ENCODE results near the gene SEPTIN12.

DNA sequence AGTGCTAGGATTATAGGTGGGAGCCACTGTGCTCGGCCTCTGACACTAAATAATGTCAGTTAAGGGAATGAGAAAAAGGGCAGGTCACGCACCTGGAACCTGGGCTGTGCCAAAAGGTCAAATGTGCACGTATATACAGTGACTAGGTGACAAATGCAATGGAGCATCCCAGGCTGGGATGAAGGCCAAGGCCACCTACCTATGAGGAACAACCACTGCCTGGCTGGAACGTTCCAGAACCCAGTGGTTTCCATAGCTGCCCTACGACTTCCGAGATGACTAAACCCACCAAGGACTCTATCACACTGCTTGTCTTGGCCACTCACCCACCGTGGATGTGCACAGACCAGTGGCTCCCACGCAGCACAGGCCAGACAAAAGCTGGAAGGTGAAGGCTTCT is 37.2 kb downstream of the SEPTIN12 start:
- TF ChIP-seq, protein P1, sequence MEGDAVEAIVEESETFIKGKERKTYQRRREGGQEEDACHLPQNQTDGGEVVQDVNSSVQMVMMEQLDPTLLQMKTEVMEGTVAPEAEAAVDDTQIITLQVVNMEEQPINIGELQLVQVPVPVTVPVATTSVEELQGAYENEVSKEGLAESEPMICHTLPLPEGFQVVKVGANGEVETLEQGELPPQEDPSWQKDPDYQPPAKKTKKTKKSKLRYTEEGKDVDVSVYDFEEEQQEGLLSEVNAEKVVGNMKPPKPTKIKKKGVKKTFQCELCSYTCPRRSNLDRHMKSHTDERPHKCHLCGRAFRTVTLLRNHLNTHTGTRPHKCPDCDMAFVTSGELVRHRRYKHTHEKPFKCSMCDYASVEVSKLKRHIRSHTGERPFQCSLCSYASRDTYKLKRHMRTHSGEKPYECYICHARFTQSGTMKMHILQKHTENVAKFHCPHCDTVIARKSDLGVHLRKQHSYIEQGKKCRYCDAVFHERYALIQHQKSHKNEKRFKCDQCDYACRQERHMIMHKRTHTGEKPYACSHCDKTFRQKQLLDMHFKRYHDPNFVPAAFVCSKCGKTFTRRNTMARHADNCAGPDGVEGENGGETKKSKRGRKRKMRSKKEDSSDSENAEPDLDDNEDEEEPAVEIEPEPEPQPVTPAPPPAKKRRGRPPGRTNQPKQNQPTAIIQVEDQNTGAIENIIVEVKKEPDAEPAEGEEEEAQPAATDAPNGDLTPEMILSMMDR (IDR thresholded peaks at IDR 0.05) = no peak
- no peak for TF ChIP-seq EZH2 (IDR thresholded peaks at IDR 0.05; ENCODE audit: borderline replicate concordance, insufficient read depth, low read depth, low read length, poor library complexity, severe bottlenecking)

All from B cell (primary cell).